HG03280 (cell line): ENCODE results near the gene WFDC2.

ENCODE experiments used
- ATAC-seq: cut with Tn5 transposase; IDR thresholded peaks from one replicate; pipeline ENCODE4 v1.9.1; 2021; ENCODE audit warnings: mild to moderate bottlenecking, moderate library complexity; ENCODE audit not compliant: unreplicated experiment

The WFDC2 gene, protein sequence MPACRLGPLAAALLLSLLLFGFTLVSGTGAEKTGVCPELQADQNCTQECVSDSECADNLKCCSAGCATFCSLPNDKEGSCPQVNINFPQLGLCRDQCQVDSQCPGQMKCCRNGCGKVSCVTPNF

DNA sequence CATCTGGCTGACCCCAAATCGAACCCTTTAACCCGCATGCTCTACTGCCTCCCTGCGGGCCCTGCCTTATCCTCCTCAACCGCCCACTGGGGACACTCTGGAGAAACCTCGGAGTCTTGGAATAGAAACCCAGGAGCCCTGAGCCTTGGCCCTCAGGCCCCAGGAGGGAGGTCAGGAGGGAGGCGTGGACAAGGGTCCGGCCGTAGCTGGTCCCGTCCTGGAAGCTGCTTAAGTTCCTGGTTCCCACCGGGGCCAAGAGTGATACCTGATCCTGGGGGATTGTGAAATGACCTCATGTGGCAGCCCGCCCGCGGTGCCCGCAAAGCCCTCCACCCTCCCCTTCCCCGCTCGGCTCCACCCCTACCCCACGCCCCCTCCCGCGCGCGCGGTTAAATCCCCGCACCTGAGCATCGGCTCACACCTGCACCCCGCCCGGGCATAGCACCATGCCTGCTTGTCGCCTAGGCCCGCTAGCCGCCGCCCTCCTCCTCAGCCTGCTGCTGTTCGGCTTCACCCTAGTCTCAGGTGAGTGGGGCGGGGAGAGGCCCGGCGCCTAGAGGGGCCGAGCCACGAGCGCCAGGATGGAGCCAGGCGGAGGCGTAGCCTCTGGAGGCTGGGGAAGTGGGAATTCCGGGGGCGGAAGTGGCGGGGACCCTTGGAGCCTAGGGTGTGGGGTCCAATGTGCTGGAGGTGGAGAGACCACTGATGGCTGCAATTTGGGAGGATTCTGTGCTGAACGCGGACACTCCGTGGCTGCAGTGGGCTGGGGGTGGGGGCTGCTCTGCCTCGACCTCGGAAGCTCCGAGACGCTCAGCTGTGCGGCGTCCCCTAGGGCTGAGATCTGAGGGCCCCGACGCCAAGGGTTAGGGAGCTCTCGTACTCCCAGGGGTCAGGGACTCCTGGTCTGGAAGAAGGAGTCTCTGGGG lies at the start of gene WFDC2:
Gene WFDC2 (plus strand): TSS at position 418 of the 926 bp plus-strand sequence. CDS start 29 bp downstream, at position 447.
- ATAC-seq = peak; percentile 15

DNA sequence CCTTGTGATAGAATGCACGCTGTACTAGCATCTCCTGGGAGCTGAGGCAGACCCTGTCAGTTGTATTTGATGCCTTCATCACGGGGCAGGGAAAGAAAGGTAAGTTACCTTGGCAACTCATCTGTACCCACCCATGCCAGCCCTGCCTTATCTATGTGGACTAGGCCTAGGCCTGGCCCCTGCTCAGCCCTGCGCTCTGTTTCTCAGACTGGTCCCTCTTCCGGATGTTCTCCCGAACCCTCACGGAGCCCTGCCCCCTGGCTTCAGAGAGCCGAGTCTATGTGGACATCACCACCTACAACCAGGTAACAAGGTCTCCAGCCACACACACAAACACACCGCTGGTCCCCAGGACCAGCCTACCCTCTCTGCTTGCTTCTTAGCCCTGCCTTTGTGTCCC lies 49.4 kb upstream of the WFDC2 start:
- no peak for ATAC-seq

DNA sequence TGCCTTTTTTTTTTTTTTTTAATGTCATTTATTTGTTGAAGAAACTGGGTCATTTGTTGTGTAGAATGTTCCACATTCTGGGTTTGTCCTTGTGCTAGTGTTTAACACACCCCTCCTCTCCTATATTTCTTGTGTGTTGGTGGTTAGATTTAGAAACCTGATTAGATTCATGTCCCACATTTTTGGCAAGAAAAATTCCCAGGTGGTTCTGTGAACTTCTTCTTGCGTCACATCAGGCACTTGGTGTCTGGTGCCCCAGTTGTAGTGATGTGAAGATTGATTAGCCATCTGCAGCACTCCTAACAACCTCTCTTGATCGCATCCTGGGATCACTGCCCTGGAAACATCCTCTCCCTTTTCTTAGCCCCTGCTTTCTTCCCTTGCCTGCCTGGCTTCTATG lies 45.9 kb upstream of the WFDC2 start:
- ATAC-seq = no peak

DNA sequence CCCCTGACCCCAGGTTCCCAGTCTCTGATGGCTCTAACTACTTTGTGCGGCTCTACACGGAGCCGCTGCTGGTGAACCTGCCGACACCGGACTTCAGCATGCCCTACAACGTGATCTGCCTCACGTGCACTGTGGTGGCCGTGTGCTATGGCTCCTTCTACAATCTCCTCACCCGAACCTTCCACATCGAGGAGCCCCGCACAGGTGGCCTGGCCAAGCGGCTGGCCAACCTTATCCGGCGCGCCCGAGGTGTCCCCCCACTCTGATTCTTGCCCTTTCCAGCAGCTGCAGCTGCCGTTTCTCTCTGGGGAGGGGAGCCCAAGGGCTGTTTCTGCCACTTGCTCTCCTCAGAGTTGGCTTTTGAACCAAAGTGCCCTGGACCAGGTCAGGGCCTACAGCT lies 44.0 kb upstream of the WFDC2 start:
- ATAC-seq = no peak

DNA sequence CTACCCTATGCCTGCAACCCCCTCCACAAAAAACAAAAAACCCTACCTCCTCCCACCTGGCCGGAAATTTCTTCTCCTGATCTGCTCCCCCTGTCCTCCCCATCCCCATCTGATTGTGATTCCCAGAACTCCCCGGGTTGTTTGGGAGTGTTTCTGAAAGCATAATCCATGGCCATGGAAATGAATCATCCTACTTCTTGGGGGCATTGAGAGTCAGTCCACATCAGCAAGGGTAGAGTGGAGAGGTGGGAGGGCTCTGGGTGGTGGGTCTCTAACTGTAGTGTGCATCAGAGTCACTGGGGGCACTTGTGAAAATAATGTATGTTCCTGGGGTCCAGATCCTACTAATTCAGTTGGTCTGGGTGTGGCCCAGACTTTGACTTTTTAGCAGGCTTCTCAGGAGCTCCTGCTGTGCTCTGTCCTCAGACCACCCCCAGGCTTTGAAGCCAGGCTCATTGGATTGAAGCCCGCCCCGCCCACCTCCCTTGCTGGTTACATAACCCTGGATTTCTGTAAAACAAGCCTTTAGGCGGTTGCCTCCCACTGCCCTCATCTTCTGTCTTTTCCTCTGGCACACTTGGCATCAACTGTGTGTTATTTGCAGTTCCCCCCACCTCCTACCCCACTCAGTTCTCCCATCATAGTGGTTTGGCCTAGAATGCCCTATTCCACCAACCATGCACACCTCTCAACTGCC lies 43.1 kb upstream of the WFDC2 start:
- no peak for ATAC-seq

DNA sequence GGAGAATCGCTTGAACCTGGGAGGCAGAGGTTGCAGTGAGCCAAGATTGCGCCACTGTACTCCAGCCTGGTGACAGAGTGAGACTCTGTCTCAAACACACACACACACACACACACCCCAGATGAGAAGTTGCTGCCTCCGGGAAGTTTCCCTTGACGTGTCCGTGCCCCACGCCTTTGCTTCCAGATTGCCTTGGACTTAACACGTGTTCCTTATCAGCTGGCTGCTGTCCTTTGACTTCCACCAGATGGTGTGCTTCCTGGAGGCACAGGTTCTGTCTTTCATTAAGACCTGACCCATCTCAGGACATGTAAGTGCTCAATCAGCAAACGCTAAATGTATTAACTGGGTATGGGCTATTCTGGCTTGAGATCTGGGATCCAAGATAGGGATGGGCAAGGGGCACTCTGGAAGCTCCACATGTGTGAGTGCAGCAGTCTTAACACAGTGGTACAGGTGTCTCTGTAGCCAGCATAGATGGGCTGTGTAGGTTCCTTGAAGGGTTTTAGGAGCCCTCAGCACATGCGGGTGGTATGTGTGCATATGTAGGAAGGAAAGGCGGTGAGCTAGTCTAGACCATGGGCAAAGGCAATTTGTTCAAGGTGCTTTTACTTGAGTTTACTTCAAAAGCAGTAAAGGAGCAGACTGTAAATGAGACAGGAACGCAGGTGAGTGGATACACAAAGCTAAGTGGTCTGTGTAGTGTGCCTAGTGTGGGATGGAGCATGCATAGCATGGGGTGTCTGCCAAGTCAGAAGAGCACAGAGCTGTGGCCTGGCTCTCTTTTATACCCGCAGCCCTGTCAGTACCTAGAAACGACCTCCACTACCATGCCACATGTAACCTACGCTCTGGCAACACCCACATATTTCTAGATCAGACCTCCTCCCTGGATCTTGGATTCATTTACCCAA lies 42.1 kb upstream of the WFDC2 start:
- ATAC-seq = no peak

DNA sequence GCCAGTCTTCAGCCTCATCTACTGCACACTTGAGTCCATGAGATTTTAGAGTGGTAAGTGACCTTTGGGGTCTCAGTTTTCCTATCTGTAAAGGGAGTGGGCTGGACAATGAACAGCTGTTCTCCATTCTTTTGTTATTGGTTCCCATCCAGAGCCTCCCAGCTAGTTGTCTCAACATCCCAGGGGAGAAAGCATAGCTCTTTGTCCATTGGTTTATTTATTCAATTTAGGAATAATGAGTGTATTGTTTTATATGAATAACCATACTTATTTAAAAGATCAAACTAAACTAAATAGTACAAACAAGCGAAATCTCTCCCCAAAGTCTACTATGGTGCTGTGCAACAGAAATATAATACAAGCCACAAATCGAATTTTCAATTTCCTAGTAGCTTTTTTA lies 39.9 kb upstream of the WFDC2 start:
- no peak for ATAC-seq

DNA sequence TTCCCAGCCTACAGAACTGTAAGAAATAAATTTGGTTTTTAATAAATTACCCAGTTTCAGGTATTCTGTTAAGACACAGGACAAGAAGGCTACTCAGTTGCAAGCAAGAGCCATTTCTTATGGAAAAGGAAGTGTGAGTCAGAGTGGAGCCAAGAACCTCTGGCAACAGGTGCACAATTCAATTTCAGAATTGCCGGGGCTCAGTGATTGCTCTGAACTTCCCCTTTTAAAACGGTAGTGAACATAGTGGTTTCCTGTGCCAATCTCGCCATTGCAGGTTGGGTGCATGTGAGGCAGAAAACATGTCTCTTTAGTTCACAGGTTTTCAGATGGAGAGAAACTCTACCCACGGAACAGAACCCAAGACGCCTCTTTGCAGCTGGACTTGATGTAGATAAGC lies 37.3 kb upstream of the WFDC2 start:
- ATAC-seq = no peak

DNA sequence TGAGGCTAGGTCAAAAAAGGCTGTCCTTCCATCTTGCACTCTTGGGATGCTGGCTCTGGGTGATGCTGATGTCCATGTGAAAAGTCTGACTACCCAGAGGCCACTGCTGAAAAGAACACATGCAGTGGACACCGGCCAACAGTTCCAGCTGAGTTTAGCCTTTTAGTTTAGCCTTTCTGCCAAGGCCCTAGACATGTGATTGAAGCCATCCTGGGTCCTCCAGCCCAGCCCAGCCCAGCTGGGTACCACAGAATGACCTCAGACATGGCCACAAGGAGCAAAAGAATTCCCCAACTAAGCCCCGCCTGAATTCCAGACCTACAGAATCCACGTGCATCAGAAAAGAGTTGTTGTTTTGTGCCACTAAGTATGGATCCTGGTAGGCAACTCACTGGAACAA lies 36.2 kb upstream of the WFDC2 start:
- no peak for ATAC-seq

DNA sequence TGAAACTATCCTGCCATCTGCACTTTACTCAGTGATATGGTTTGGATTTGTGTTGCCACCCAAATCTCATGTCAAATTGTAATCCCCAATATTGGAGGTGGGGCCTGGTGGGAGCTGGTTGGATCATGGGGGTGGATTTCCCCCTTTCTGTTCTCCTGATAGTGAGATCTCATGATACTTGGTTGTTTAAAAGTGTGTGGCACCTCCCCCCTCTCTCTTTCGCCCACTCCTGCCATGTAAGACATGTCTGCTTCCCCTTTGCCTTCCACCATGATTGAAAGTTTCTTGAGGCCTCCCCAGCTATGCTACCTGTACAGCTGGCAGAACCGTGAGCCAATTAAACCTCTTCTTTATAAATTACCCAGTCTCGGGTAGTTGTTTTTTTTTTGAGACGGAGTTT lies 35.6 kb upstream of the WFDC2 start:
- no peak for ATAC-seq

DNA sequence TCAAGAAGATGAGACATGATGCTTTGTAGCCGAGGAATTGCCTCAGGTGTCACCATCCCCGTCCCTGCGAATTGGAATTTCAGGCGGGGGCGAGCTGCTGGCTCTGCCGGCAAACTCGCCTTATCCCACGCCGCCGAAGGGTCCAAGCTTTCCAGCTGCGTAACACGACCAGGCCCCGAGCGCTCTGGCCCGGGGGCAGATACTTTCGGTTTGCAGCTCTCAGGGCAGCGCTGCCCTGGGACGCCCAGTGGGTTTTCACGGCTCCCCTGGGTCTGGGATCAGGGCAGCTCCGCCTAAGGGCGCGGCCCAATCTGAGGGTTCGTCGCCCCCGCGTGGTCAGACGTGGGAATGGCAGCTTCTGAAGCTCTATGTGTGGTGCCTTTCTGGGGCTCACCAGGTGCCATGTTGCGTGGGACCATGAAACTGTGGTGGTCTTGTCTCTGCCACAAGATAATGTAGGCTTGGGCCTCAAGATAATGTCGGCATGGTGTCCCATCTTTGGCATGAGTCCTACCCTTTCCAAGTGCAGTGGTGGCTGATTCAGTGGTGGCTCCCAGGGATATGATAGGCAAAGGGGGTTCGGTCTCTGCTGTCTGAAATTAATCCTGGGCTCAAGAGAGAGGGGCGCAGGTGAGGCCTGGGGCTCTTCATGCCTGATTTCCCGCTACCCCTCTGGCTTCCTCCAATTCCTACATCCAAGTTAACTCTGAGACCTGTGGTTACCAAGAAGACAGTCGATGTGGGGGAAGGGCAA lies 32.6 kb upstream of the WFDC2 start:
- peak; percentile 74 for ATAC-seq

DNA sequence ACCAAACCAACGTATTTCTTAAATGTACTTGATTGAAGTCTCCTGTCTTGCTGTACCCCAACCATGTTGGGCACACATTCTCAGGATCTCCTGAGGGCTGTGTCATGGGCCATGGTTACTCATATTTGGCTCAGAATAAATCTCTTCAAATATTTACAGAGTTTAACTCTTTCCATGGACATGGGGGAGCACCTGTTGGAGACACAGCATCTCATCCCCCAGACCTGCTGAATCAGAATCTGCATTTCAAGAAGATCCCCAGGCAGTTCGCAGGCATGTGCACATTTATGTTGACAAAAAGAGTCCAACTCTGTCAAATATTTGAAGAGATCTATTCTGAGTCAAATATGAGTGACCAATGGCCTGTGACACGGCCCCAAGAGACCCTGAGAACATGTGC lies 29.1 kb upstream of the WFDC2 start:
- no peak for ATAC-seq

DNA sequence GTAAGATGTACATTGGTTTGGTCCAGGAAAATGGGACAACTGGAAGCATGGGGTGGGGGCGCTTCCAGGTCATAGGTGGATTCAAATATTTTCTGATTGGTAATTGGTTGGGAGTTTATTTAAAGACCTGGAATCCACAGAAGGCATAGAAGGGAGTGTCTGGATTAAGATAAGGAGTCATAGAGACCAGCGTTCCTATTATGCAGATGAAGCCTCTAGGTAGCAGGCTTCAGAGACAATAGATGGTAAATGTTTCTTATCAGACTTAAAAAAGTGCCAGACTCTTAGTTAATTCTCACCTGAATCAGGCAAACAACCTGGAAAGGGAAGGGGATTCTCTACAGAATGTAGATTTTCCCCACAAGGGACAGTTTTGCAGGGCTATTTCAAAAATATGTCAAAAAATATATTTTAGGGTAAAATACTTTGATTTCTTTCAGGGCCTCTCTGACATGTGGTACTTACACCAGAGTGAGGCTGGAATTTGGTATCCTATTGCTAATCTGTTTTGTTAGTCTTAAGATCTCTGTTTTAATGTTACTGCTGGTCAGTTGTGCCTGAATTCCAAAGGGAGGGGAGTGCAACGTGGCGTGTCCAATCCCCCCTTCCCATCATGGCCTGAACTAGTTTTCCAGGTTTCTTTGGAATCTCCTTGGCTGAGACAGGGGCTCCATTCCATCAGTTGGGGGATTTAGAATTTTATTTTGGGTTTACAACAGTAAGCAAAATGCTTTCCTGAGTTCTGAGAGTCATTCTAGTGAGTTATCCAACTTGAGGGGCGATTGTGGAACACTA lies 28.5 kb upstream of the WFDC2 start:
- no peak for ATAC-seq

DNA sequence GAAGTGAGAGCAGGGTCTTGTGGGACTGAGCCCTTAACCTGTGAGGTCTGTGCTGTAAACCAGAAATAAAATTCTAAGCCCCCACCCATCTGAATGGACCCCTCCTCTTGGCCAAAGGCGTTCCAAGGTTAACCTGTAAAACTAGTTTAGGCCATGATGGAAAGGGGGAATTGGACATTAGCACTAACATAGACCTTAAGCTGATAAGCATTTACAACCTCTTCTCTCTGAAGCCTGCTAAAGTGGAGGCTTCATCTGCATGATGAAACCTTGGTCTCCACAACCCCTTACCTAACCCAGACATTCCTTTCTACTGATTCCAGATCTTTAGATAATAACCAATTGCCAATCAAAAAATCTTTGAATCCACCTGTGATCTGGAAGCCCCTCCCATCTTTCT lies 27.8 kb upstream of the WFDC2 start:
- no peak for ATAC-seq

DNA sequence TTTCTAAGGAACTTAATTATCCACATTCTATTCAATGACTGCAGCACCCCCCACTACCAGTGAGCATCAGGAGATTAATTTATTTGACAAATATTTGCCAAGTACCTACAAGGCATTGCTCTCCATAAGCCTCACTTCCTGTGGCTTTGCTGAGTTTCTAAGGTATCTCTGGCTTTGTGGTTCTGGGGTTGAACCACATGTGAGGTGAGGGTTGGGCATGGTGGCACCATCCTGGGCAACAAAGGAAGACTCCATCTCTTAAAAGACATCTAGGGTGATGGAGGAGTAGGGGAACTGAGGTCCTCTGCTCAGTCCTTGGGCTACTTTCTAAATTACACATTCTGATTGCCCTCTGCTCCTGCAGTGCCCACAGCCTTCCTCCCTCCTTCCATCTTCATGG lies 25.5 kb upstream of the WFDC2 start:
- ATAC-seq = no peak

DNA sequence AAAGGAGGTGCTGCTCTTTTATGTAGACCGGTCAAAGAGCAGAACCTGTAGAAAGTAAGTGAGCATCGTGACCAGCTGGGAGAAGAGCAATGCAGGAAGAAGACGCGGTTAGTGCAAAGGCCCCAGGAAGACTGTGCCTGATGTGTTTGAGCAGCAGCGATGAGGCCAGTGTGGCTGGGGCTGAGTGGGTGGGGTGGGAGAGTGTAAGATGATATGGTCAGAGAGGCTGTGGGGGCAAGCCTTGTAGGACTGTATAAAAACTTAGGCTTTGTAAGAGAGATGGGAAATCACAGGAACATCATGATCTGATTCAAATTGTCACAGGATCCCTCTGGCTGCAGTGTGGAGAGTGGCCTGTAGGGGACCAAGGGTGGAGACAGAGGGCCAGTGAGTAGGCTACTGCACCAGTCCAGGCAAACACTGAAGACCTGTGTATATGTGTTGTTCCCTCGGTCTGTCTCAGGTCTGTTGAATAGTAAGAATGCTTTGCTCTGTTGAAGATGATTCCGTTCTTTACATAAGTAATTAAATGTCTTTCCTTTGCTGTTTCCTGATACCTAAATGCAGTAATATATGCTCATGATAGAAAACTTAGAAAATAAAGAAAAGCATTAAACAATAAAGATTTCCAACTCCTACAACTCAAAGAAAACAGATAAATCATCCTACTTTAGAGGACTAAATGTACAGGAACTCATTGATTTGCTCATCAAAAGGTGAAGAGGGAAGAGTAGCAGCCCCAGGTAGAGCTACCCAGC lies 23.6 kb upstream of the WFDC2 start:
- ATAC-seq = no peak

DNA sequence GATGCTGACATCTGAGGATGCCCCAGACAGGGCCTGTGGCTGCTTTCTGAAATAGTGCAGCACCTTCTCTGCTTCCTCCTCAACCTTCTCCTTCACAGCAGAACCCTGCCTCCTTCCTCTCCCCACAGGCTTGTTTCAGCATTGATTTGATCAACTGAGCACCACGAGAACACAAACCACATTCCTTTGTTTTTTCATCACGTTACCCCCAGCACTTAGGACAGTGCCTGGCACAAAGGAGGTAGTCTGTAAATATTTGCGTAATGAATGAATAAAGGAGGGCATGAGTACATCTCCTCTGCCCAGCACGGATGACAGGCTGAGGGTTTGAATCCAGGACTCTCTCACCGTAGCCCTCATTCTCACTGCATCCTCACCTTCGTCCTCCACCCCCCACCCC lies 21.3 kb upstream of the WFDC2 start:
- no peak for ATAC-seq

DNA sequence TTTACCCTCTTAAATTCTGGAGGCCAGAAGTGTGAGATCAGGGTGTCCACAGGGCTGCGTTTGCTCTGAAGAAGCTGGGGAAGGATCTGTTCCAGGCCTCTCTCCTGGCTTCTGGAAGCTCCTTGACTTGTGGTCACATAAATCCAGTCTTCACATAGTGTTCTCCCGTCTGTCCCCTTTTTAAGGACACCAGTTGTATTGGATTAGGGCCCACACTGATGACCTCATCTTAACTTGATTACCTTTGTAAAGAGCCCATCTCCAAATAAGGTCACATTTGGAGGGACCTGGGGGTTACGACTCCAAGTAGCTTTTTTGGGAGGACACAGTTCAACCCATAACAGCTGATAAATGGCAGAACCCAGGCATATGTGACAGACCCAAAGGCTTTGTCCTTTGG lies 20.0 kb upstream of the WFDC2 start:
- ATAC-seq = no peak
